ENCODE results near the gene TPRKB. TPM values are rescaled to one million over a fixed set of nuclear protein-coding genes. Genes with fewer than 3 reads are reported as not detected.

Gene TPRKB
- polyA plus RNA-seq, 4 donors = 59.0 to 110 (median 69.4) TPM

DNA sequence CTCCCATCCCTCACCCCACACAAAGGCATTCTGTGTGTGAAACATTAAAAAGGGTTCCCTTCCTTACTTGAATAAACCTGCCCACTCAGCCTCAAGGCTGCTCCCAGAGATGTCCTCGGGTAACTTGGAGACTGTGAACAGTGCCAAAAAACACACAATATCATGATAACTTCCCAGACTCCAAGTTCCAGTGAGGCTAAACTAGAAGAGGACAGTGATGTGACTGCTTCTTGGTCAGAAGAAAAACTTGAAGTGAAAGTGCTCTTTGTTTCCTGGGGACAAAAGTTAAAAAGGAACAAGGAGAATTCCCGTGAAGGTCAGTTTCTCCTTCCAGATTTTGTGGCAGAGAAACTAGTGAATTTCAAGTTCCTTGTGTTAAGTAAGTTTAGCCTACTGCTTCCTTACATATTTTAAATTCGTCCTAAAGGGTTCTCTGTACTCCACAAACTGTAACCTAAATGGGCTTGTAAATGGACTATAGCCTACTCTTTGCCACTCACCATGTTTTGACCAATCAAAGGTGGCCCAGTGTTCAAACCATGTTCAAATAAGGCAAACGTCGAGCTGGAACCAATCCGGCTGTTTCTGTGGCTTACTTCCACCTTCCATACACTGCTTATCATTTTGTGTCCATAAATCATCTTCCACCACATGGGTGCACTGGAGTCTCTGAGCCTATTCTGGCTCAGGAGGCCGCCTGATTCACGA is 20.4 kb downstream of the TPRKB start:
- FAIRE-seq = no peak
- Histone ChIP-seq H3K4me3 (ENCODE audit: low read depth in 1 of 3, low read length in 3 of 3) (no peak overlapping the region), H3K27ac (ENCODE audit: low read depth in 1 of 3, low read length in 2 of 3) (peak overlapping the region; percentile 54 to 66 (median 63))

DNA sequence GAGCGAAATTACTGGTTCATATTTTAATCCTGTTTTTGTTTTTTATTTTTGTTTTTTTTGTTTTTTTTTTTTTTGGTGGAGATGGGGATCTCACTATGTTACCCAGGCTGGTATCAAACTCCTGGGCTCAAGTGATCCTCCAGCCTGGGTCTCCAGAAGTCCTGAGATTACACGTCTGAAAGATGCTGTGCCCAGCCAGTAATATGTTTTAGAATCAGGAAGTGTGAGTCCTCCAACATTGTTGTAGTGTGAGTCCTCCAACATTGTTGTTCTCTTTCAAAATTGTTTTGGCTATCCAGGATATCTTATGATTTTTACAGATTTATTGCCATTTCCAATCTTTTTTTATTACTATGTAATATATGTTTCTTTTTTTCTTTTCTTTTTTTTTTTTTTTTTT is 23.1 kb downstream of the TPRKB start:
- H3K27me3 ChIP-seq (ENCODE audit: control insufficient read depth in 3 of 3, insufficient read depth in 3 of 3, low read length in 3 of 3) = no peaks in the 10 kb centered on the region
- no peak for DNase-seq
- no peaks in the 10 kb centered on the region for H3K9me3 ChIP-seq (ENCODE audit: control insufficient read depth in 2 of 2, insufficient read depth in 1 of 2, low read depth in 1 of 2, low read length in 1 of 2)
- no peak overlapping the region for H3K27ac ChIP-seq (ENCODE audit: low read depth in 1 of 3, low read length in 2 of 3)
- H3K4me1 ChIP-seq (ENCODE audit: control insufficient read depth in 3 of 3, insufficient read depth in 2 of 3, low read depth in 1 of 3, low read length in 2 of 3) = peaks cover 0 to 3% (median 0%) of the 10 kb centered on the region in 3 donors
- FAIRE-seq = no peak
- H3K4me3 ChIP-seq (ENCODE audit: low read depth in 1 of 3, low read length in 3 of 3) = no peak overlapping the region
- H3K36me3 ChIP-seq (ENCODE audit: control insufficient read depth in 3 of 3, insufficient read depth in 2 of 3, low read depth in 1 of 3, low read length in 3 of 3) = no peaks in the 10 kb centered on the region
- WGBS, 3 donors = 87 to 93% (median 89%) methylated on average over 2 of the region's 2 CpGs

More for the DNA sequence above, 20.4 kb downstream of the TPRKB start:
- H3K9me3 ChIP-seq (ENCODE audit: control insufficient read depth in 2 of 2, insufficient read depth in 1 of 2, low read depth in 1 of 2, low read length in 1 of 2) = no peaks in the 10 kb centered on the region
- DNase-seq = peak; percentile 63 to 94
- 7 to 33% (median 23%) methylated on average over 8 of the region's 8 CpGs for WGBS, 3 donors
- H3K36me3 ChIP-seq (ENCODE audit: control insufficient read depth in 3 of 3, insufficient read depth in 2 of 3, low read depth in 1 of 3, low read length in 3 of 3) = no peaks in the 10 kb centered on the region
- no peaks in the 10 kb centered on the region for H3K27me3 ChIP-seq (ENCODE audit: control insufficient read depth in 3 of 3, insufficient read depth in 3 of 3, low read length in 3 of 3)
- H3K4me1 ChIP-seq (ENCODE audit: control insufficient read depth in 3 of 3, insufficient read depth in 2 of 3, low read depth in 1 of 3, low read length in 2 of 3) = peaks cover 0 to 12% (median 0%) of the 10 kb centered on the region in 3 donors

DNA sequence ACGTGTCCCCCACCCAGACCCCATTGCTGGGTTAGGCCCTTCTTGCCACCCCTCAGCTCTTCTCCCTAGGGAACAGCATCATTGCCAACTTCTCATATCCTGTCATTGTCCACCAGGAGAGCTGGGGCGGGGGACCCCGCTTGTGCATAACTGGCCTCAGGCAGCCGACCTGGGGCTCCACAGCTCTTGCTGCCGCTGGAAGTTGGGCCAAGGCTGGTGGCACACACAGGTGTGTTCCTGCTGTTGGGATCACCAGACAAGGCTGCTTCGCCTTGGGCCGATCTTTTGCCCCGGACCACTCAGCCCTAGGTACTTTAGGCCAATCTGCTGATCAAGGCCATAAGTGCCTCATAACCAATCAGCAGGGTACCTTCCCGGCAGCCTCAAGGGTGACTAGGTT is 28.6 kb downstream of the TPRKB start:
- 76 to 90% (median 83%) methylated on average over 9 of the region's 9 CpGs for WGBS, 3 donors
- H3K9me3 ChIP-seq (ENCODE audit: control insufficient read depth in 2 of 2, insufficient read depth in 1 of 2, low read depth in 1 of 2, low read length in 1 of 2) = no peaks in the 10 kb centered on the region
- H3K4me1 ChIP-seq (ENCODE audit: control insufficient read depth in 3 of 3, insufficient read depth in 2 of 3, low read depth in 1 of 3, low read length in 2 of 3) = peaks cover 4 to 22% (median 9%) of the 10 kb centered on the region in 3 donors
- no peak overlapping the region for H3K4me3 ChIP-seq (ENCODE audit: low read depth in 1 of 3, low read length in 3 of 3)
- peak overlapping the region in 1 of 3 donors; percentile 34 for H3K27ac ChIP-seq (ENCODE audit: low read depth in 1 of 3, low read length in 2 of 3)
- DNase-seq (no peak), FAIRE-seq (no peak)
- H3K27me3 ChIP-seq (ENCODE audit: control insufficient read depth in 3 of 3, insufficient read depth in 3 of 3, low read length in 3 of 3) = no peaks in the 10 kb centered on the region
- no peaks in the 10 kb centered on the region for H3K36me3 ChIP-seq (ENCODE audit: control insufficient read depth in 3 of 3, insufficient read depth in 2 of 3, low read depth in 1 of 3, low read length in 3 of 3)

DNA sequence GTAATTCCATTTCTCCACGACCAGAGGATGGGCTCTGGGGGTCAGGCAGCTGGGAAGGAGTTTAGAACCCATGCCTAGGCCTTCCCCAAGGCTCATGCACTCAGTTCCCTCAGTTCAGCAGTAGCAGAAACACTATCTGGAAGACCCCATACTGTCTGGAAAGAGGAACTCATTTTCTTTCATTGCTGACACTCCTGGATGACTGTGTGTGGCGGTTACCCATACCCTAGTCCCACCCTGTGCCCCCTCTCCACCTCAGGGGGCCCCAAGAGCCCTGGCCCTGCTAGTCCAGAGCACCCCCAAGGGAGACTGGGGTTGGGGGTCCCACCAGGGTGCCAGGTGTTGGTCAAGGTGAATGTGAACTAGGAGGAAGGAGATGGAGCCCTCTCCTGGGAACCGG is 29.5 kb downstream of the TPRKB start:
- FAIRE-seq (no peak), DNase-seq (no peak)
- no peak overlapping the region for H3K4me3 ChIP-seq (ENCODE audit: low read depth in 1 of 3, low read length in 3 of 3)
- H3K27me3 ChIP-seq (ENCODE audit: control insufficient read depth in 3 of 3, insufficient read depth in 3 of 3, low read length in 3 of 3) = no peaks in the 10 kb centered on the region
- peak overlapping the region in 1 of 3 donors; percentile 14 for H3K27ac ChIP-seq (ENCODE audit: low read depth in 1 of 3, low read length in 2 of 3)
- WGBS, 3 donors = 70 to 79% (median 70%) methylated on average over 3 of the region's 3 CpGs
- H3K9me3 ChIP-seq (ENCODE audit: control insufficient read depth in 2 of 2, insufficient read depth in 1 of 2, low read depth in 1 of 2, low read length in 1 of 2) = no peaks in the 10 kb centered on the region
- peaks cover 4 to 30% (median 9%) of the 10 kb centered on the region in 3 donors for H3K4me1 ChIP-seq (ENCODE audit: control insufficient read depth in 3 of 3, insufficient read depth in 2 of 3, low read depth in 1 of 3, low read length in 2 of 3)
- no peaks in the 10 kb centered on the region for H3K36me3 ChIP-seq (ENCODE audit: control insufficient read depth in 3 of 3, insufficient read depth in 2 of 3, low read depth in 1 of 3, low read length in 3 of 3)

DNA sequence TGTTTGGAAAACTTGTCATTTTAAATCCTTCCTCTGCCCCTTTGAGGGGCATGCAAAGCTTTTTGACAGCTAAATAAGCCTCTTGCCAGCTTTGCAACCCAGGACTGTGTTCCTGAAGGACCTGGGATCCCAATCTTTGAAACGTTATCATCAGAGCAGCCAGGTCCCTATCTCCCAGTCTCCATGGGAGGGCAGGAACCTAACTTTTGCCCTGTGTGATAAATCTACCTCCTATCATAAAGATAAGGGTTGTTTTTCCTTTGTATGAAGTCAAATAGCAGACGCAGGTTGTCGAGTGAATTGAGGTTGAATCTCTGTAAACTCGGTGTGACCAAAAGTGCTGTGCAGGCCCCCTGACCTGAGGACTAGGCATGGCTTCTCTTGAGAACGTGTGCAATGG is 30.1 kb downstream of the TPRKB start:
- H3K27me3 ChIP-seq (ENCODE audit: control insufficient read depth in 3 of 3, insufficient read depth in 3 of 3, low read length in 3 of 3) = no peaks in the 10 kb centered on the region
- no peak overlapping the region for H3K4me3 ChIP-seq (ENCODE audit: low read depth in 1 of 3, low read length in 3 of 3)
- no peaks in the 10 kb centered on the region for H3K36me3 ChIP-seq (ENCODE audit: control insufficient read depth in 3 of 3, insufficient read depth in 2 of 3, low read depth in 1 of 3, low read length in 3 of 3)
- peak overlapping the region in 1 of 3 donors; percentile 14 for H3K27ac ChIP-seq (ENCODE audit: low read depth in 1 of 3, low read length in 2 of 3)
- no peaks in the 10 kb centered on the region for H3K9me3 ChIP-seq (ENCODE audit: control insufficient read depth in 2 of 2, insufficient read depth in 1 of 2, low read depth in 1 of 2, low read length in 1 of 2)
- 15 to 45% (median 29%) methylated on average over 5 of the region's 5 CpGs for WGBS, 3 donors
- no peak for FAIRE-seq
- H3K4me1 ChIP-seq (ENCODE audit: control insufficient read depth in 3 of 3, insufficient read depth in 2 of 3, low read depth in 1 of 3, low read length in 2 of 3) = peaks cover 4 to 36% (median 9%) of the 10 kb centered on the region in 3 donors
- DNase-seq = peak; percentile 19 to 71

DNA sequence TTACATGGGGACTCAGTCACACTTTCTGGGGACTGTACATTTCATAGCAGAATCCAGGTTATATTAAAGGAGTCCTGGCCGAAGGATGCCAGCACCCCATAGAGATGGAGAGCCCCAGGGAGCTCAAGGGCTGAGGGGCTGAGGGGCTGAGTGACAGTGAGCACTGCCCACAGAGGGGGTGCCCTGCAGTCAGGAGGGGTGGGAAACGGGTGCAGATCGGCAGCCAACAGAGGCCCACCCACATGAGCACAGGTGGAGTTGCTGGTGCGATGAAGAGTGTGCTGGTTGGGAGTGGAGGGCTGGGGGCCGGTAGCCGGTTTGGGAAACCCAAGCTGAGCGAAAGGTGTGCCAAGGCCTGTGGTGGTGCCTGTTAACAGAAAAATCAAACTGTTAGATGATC is 32.1 kb downstream of the TPRKB start:
- Histone ChIP-seq H3K4me1 (ENCODE audit: control insufficient read depth in 3 of 3, insufficient read depth in 2 of 3, low read depth in 1 of 3, low read length in 2 of 3) (peaks cover 4 to 48% (median 12%) of the 10 kb centered on the region in 3 donors), H3K9me3 (ENCODE audit: control insufficient read depth in 2 of 2, insufficient read depth in 1 of 2, low read depth in 1 of 2, low read length in 1 of 2) (no peaks in the 10 kb centered on the region), H3K4me3 (ENCODE audit: low read depth in 1 of 3, low read length in 3 of 3) (no peak overlapping the region), H3K27ac (ENCODE audit: low read depth in 1 of 3, low read length in 2 of 3) (no peak overlapping the region), H3K27me3 (ENCODE audit: control insufficient read depth in 3 of 3, insufficient read depth in 3 of 3, low read length in 3 of 3) (no peaks in the 10 kb centered on the region), H3K36me3 (ENCODE audit: control insufficient read depth in 3 of 3, insufficient read depth in 2 of 3, low read depth in 1 of 3, low read length in 3 of 3) (no peaks in the 10 kb centered on the region)
- FAIRE-seq (no peak), DNase-seq (no peak)
- WGBS, 3 donors = 85 to 96% (median 93%) methylated on average over 7 of the region's 7 CpGs

DNA sequence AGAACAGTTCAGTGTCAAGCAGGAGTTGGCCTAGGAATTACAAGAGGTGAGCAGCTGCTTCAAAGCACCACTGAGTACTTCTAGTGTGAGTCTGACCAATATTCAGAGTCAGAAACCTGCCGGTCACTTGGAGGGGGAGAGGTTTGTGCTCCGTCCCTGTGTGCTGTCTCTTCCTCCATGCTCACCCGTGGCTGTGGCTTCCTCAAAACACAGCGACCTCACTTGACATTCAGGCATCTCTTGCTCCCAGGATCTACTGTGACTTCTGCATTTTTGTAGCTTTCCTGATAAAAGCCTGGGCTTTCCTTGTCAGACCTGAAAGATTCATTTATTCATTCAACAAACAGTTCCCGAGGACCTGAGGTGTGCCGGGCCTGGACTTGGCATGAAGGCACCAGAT is 32.9 kb downstream of the TPRKB start:
- Histone ChIP-seq H3K27me3 (ENCODE audit: control insufficient read depth in 3 of 3, insufficient read depth in 3 of 3, low read length in 3 of 3) (no peaks in the 10 kb centered on the region), H3K9me3 (ENCODE audit: control insufficient read depth in 2 of 2, insufficient read depth in 1 of 2, low read depth in 1 of 2, low read length in 1 of 2) (no peaks in the 10 kb centered on the region), H3K4me1 (ENCODE audit: control insufficient read depth in 3 of 3, insufficient read depth in 2 of 3, low read depth in 1 of 3, low read length in 2 of 3) (peaks cover 4 to 51% (median 12%) of the 10 kb centered on the region in 3 donors), H3K4me3 (ENCODE audit: low read depth in 1 of 3, low read length in 3 of 3) (no peak overlapping the region), H3K36me3 (ENCODE audit: control insufficient read depth in 3 of 3, insufficient read depth in 2 of 3, low read depth in 1 of 3, low read length in 3 of 3) (no peaks in the 10 kb centered on the region), H3K27ac (ENCODE audit: low read depth in 1 of 3, low read length in 2 of 3) (no peak overlapping the region)
- FAIRE-seq = no peak
- DNase-seq = no peak
- 59 to 76% (median 74%) methylated on average over 6 of the region's 6 CpGs for WGBS, 3 donors

DNA sequence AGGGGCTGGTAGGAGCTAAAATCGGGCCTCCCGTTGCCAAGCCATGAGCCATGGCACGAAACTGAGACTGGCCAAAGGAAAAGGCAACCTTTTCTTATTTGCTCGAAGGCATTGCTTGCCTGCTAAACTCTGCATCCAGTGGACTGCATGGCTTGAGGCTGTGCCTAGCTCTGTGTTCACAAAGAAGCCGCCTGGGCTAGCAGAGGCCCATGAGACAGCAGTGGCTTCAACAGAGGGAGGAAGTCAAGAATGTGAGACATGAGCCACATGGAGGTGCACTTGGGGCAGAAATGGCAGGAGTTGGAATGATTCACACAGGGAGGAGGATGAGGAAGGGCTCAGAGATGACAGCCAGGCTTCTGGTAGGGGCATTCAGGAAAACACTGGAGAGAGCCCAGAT is 33.5 kb downstream of the TPRKB start:
- H3K9me3 ChIP-seq (ENCODE audit: control insufficient read depth in 2 of 2, insufficient read depth in 1 of 2, low read depth in 1 of 2, low read length in 1 of 2) = no peaks in the 10 kb centered on the region
- H3K4me1 ChIP-seq (ENCODE audit: control insufficient read depth in 3 of 3, insufficient read depth in 2 of 3, low read depth in 1 of 3, low read length in 2 of 3) = peaks cover 4 to 55% (median 12%) of the 10 kb centered on the region in 3 donors
- no peaks in the 10 kb centered on the region for H3K27me3 ChIP-seq (ENCODE audit: control insufficient read depth in 3 of 3, insufficient read depth in 3 of 3, low read length in 3 of 3)
- H3K27ac ChIP-seq (ENCODE audit: low read depth in 1 of 3, low read length in 2 of 3) = no peak overlapping the region
- FAIRE-seq = no peak
- WGBS, 3 donors = 86 to 95% (median 91%) methylated on average over 5 of the region's 5 CpGs
- no peak overlapping the region for H3K4me3 ChIP-seq (ENCODE audit: low read depth in 1 of 3, low read length in 3 of 3)
- H3K36me3 ChIP-seq (ENCODE audit: control insufficient read depth in 3 of 3, insufficient read depth in 2 of 3, low read depth in 1 of 3, low read length in 3 of 3) = no peaks in the 10 kb centered on the region
- DNase-seq = no peak
